Stimulated activated CD8-positive, alpha-beta memory T cell treated with anti-CD3 and anti-CD28 coated beads, Interleukin-4, amount 100 ng/mL, for 1 hour (primary cell): ENCODE data around the gene CDH13.

Experiments
- DNase-seq, 2 donors: peaks; one replicate each; pipeline ENCODE4 v3.0.0-alpha.2; 2020; ENCODE audit warnings: low read depth in 2 of 2, low spot score in 1 of 2

Gene CDH13

GRCh38 chr16:82626791-82627261 lies at the start of gene CDH13:
Gene CDH13 (plus strand): TSS chr16:82626969.
- no peak for DNase-seq

GRCh38 chr16:82580298-82580890 lies 46.4 kb upstream of the CDH13 start:
- DNase-seq, result no peak

GRCh38 chr16:82582975-82583374 lies 43.8 kb upstream of the CDH13 start:
- DNase-seq, result no peak

- no peak for DNase-seq
Measured at GRCh38 chr16:82583422-82583821, 43.3 kb upstream of the CDH13 start.

GRCh38 chr16:82584553-82585152 lies 42.1 kb upstream of the CDH13 start:
- no peak for DNase-seq

GRCh38 chr16:82585675-82586074 lies 41.1 kb upstream of the CDH13 start:
- no peak for DNase-seq

GRCh38 chr16:82586130-82586529 lies 40.6 kb upstream of the CDH13 start:
- DNase-seq, result no peak

GRCh38 chr16:82587289-82587688 lies 39.5 kb upstream of the CDH13 start:
- no peak for DNase-seq

GRCh38 chr16:82589407-82589806 lies 37.4 kb upstream of the CDH13 start:
- no peak for DNase-seq

GRCh38 chr16:82594114-82594513 lies 32.7 kb upstream of the CDH13 start:
- no peak for DNase-seq

GRCh38 chr16:82598771-82599170 lies 28.0 kb upstream of the CDH13 start:
- DNase-seq, result no peak

- no peak for DNase-seq
Measured at GRCh38 chr16:82601989-82602640, 24.7 kb upstream of the CDH13 start.

- DNase-seq, result no peak
Measured at GRCh38 chr16:82603784-82604411, 22.9 kb upstream of the CDH13 start.

GRCh38 chr16:82605076-82605475 lies 21.7 kb upstream of the CDH13 start:
- DNase-seq, result no peak

GRCh38 chr16:82605863-82606620 lies 20.7 kb upstream of the CDH13 start:
- DNase-seq, result no peak

GRCh38 chr16:82609140-82609539 lies 17.6 kb upstream of the CDH13 start:
- no peak for DNase-seq

- DNase-seq, result no peak
Measured at GRCh38 chr16:82612263-82612662, 14.5 kb upstream of the CDH13 start.

GRCh38 chr16:82616356-82616755 lies 10.4 kb upstream of the CDH13 start:
- no peak for DNase-seq

- no peak for DNase-seq
Measured at GRCh38 chr16:82621781-82622180, 5.0 kb upstream of the CDH13 start.

GRCh38 chr16:82623241-82623640 lies 3.5 kb upstream of the CDH13 start:
- no peak for DNase-seq
